MM.1S (cell line): ENCODE data around the gene RGPD3.
"Not testable (repeated sequence)": the region's sequence is repeated elsewhere in the genome, so short reads cannot be mapped to it uniquely, and the experiment has no call there.

Source experiments
- EZH2 ChIP-seq: fragments of 300-600 bp; sonication (generic); optimal IDR thresholded peaks from 2 replicates; pipeline ENCODE3; 2017; ENCODE audit warnings: low read depth, mild to moderate bottlenecking, antibody characterized with exemption, low read length, mixed read lengths
- TF ChIP-seq, protein P1 (sequence below): fragments of 300-600 bp; sonication (generic); IDR thresholded peaks from 2 replicates; pipeline ENCODE4 v1.5.1; 2016; ENCODE audit warnings: antibody characterized with exemption, low read length, mixed read lengths

DNA sequence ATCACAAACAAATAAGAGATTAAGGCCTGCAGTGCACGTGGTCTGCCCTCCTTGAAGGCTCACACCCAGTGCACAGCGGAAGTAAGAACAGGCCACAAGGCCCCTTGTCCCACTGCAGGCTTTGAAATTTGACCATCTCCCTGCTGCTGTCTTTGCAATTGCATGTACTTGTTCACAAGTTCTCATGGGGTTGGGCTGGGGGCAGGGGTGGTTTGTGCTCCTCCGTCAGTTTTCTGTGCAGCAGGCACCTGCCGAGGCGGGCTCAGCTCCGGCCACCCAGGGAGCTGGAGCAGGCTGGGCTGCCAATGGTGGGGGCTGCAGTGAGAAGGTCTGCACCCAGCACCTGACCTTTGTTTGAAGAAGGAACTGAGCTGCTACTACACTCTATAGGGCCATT is 41.2 kb upstream of the RGPD3 start:
- TF ChIP-seq, protein P1, sequence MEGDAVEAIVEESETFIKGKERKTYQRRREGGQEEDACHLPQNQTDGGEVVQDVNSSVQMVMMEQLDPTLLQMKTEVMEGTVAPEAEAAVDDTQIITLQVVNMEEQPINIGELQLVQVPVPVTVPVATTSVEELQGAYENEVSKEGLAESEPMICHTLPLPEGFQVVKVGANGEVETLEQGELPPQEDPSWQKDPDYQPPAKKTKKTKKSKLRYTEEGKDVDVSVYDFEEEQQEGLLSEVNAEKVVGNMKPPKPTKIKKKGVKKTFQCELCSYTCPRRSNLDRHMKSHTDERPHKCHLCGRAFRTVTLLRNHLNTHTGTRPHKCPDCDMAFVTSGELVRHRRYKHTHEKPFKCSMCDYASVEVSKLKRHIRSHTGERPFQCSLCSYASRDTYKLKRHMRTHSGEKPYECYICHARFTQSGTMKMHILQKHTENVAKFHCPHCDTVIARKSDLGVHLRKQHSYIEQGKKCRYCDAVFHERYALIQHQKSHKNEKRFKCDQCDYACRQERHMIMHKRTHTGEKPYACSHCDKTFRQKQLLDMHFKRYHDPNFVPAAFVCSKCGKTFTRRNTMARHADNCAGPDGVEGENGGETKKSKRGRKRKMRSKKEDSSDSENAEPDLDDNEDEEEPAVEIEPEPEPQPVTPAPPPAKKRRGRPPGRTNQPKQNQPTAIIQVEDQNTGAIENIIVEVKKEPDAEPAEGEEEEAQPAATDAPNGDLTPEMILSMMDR: not testable (repeated sequence)
- TF ChIP-seq EZH2: not testable (repeated sequence)
